Caco-2 (cell line): ENCODE measurements around the gene KRT78. TPM values are rescaled to one million over a fixed set of nuclear protein-coding genes. Genes with fewer than 3 reads are reported as not detected.

Source experiments
- BruUV-seq: library from RNA; stranded (reverse); fragments of 400-500 nt; replicated peaks from 2 replicates; lab custom pipeline; 2021; lab: Mats Ljungman, UMichigan
- CTCF ChIA-PET: fragments of 300-600 bp; sonication (Branson Sonifier 250); formaldehyde crosslinking; loops from one replicate; lab custom pipeline; 2022; ENCODE audit warnings: antibody characterized with exemption; lab: Charles Lee
- POLR2A ChIA-PET: fragments of 300-600 bp; sonication (Branson Sonifier 250); formaldehyde crosslinking; loops from one replicate; lab custom pipeline; 2022; ENCODE audit warnings: antibody characterized with exemption; lab: Charles Lee
- DNase-seq, 2 experiments: peaks; one replicate each; pipeline versions ENCODE4 v3.0.0 to v3.0.0-alpha.2; 2020 to 2022
- H3K27me3 ChIP-seq: replicated peaks from 2 replicates; pipeline ENCODE4 v1.6.0; 2011; ENCODE audit warnings: low read length; ENCODE audit not compliant: control insufficient read depth, insufficient read depth
- H3K36me3 ChIP-seq: 2 replicates; pipeline ENCODE4 v1.5.1; 2011; ENCODE audit warnings: low read length; ENCODE audit not compliant: control insufficient read depth, insufficient read depth
- H3K4me1 ChIP-seq: fragments of 250-450 bp; sonication (Bioruptor Pico); 2 replicates; pipeline ENCODE4 v1.5.1; 2020; ENCODE audit warnings: mild to moderate bottlenecking
- H3K4me3 ChIP-seq: 2 replicates; pipeline ENCODE4 v1.5.1; 2011; ENCODE audit warnings: low read depth, mild to moderate bottlenecking, control low read depth, low read length
- H3K9me3 ChIP-seq: fragments of 250-450 bp; sonication (Bioruptor Pico); 2 replicates; pipeline ENCODE4 v1.5.1; 2020; ENCODE audit warnings: mild to moderate bottlenecking, moderate library complexity
- H3K27ac Mint-ChIP-seq: one replicate; pipeline ENCODE4 v1.8.0; 2022; ENCODE audit warnings: mixed read lengths; ENCODE audit not compliant: unreplicated experiment
- H3K27me3 Mint-ChIP-seq: one replicate; pipeline ENCODE4 v1.8.0; 2022; ENCODE audit warnings: mixed read lengths; ENCODE audit not compliant: insufficient read depth, unreplicated experiment
- H3K36me3 Mint-ChIP-seq: one replicate; pipeline ENCODE4 v1.8.0; 2022; ENCODE audit warnings: mild to moderate bottlenecking, mixed read lengths; ENCODE audit not compliant: insufficient read depth, unreplicated experiment
- H3K4me1 Mint-ChIP-seq: one replicate; pipeline ENCODE4 v1.8.0; 2022; ENCODE audit warnings: low read depth, mixed read lengths; ENCODE audit not compliant: unreplicated experiment
- H3K4me3 Mint-ChIP-seq: one replicate; pipeline ENCODE4 v1.8.0; 2022; ENCODE audit warnings: mild to moderate bottlenecking, moderate library complexity, mixed read lengths; ENCODE audit not compliant: unreplicated experiment
- H3K9me3 Mint-ChIP-seq: one replicate; pipeline ENCODE4 v1.8.0; 2022; ENCODE audit warnings: mixed read lengths; ENCODE audit not compliant: unreplicated experiment
- intact Hi-C: fragments of 100-400 bp; cut with micrococcal nuclease; formaldehyde crosslinking; loops from one replicate; pipeline ENCODE4 v1.10.0; 2022; ENCODE audit not compliant: unreplicated experiment
- total RNA-seq: library from RNA; stranded (reverse); gene quantifications from 2 replicates; pipeline ENCODE4 v1.2.3, GENCODE V29; 2022
- TF ChIP-seq, protein P1 (sequence below), 2 experiments: fragments of 200-600 bp in 1 of 2; IDR thresholded peaks; 1 replicate in 1 of 2; 2 replicates in 1 of 2; pipeline versions ENCODE4 v1.5.1 to v1.8.0; 2011 to 2022; ENCODE audit warnings: antibody characterized with exemption in 1 of 2, control low read depth in 1 of 2, inconsistent platforms in 1 of 2, low read depth in 1 of 2, low read length in 1 of 2, mild to moderate bottlenecking in 1 of 2, moderate library complexity in 1 of 2; ENCODE audit not compliant: insufficient read depth in 1 of 2, severe bottlenecking in 1 of 2, unreplicated experiment in 1 of 2

The KRT78 gene
- total RNA-seq, 1 experiment from 2014 or later, result not detected

DNA sequence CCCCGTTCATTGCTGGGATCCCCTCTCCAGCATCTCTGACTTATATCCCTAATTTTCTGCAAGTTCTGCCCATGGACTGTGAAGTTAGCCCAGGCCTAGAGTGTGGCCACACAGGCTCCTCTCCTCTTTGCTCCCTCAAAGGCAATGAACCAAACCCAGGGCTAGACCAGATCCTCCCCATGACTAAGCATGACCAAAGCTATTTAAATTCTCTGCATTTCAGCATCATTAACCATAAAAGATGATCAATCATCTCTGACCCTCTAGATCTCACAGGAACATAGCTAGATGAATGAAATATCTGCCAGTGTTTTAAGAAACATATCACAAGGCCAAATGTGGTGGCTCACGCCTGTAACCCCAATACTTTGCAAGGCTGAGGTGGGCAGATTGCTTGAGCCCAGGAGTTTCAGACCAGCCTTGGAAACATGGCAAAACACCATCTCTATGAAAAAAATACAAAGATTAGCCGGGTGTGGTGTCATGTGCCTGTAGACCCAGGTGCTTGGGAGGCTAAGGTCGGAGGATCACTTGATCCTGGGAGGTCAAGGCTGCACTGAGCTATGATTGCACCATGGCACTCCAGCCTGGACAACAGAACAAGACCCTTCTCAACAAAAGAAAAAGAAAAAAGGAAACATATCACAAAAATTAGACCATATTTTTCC lies 50.7 kb downstream of the KRT78 start:
- TF ChIP-seq, protein P1, sequence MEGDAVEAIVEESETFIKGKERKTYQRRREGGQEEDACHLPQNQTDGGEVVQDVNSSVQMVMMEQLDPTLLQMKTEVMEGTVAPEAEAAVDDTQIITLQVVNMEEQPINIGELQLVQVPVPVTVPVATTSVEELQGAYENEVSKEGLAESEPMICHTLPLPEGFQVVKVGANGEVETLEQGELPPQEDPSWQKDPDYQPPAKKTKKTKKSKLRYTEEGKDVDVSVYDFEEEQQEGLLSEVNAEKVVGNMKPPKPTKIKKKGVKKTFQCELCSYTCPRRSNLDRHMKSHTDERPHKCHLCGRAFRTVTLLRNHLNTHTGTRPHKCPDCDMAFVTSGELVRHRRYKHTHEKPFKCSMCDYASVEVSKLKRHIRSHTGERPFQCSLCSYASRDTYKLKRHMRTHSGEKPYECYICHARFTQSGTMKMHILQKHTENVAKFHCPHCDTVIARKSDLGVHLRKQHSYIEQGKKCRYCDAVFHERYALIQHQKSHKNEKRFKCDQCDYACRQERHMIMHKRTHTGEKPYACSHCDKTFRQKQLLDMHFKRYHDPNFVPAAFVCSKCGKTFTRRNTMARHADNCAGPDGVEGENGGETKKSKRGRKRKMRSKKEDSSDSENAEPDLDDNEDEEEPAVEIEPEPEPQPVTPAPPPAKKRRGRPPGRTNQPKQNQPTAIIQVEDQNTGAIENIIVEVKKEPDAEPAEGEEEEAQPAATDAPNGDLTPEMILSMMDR (IDR thresholded peaks at IDR 0.05; ENCODE audit: insufficient read depth in 1 of 2, low read depth in 1 of 2, low read length in 1 of 2, severe bottlenecking in 1 of 2, unreplicated experiment in 1 of 2), result no peak
- H3K27me3 ChIP-seq, result no peaks in the 10 kb centered on the region
- CTCF ChIA-PET, result no interaction called here
- no peaks in the 10 kb centered on the region for H3K36me3 ChIP-seq
- Mint-ChIP-seq H3K27ac (no peak overlapping the region), H3K4me3 (no peak overlapping the region), H3K36me3 (no peaks in the 10 kb centered on the region), H3K4me1 (peaks cover 28% of the 10 kb centered on the region), H3K9me3 (peaks cover 5% of the 10 kb centered on the region), H3K27me3 (no peaks in the 10 kb centered on the region)
- DNase-seq, result no peak
- H3K4me1 ChIP-seq, result peaks cover 21% of the 10 kb centered on the region
- no peaks in the 10 kb centered on the region for H3K9me3 ChIP-seq
- H3K4me3 ChIP-seq, result no peak overlapping the region
- BruUV-seq, result no TSS peak
- POLR2A ChIA-PET, result no interaction called here
- intact Hi-C loops, result loop anchor here (2.0 kb wide), 1 partner anchor 67 kb away; no protein-coding TSS in a partner anchor

DNA sequence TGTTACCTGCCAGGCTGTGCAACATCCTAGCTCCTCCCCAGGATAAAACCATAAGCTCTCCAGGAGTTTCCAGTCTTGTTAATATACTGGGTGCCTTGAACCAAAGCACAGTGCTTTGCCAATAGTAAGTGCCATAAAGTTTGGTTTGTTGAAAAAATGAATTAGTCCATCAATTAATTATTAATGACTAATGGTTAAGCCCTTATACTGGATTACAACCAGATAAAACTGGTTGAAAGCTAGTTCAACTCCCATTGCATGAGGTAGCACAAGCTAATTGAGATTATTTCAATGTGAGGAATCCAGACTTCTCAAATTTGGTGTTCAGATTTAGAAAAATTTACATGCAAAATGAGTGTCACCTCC lies 51.3 kb downstream of the KRT78 start:
- ChIA-PET CTCF (no interaction called here), POLR2A (no interaction called here)
- Mint-ChIP-seq H3K36me3 (no peaks in the 10 kb centered on the region), H3K27me3 (no peaks in the 10 kb centered on the region), H3K27ac (no peak overlapping the region), H3K9me3 (no peaks in the 10 kb centered on the region), H3K4me1 (peaks cover 28% of the 10 kb centered on the region), H3K4me3 (no peak overlapping the region)
- peaks cover 21% of the 10 kb centered on the region for H3K4me1 ChIP-seq
- H3K4me3 ChIP-seq, result no peak overlapping the region
- H3K9me3 ChIP-seq, result no peaks in the 10 kb centered on the region
- BruUV-seq, result no TSS peak
- H3K36me3 ChIP-seq, result no peaks in the 10 kb centered on the region
- TF ChIP-seq, protein P1 (IDR thresholded peaks at IDR 0.05; ENCODE audit: insufficient read depth in 1 of 2, low read depth in 1 of 2, low read length in 1 of 2, severe bottlenecking in 1 of 2, unreplicated experiment in 1 of 2), result no peak
- intact Hi-C loops, result no loop called here
- H3K27me3 ChIP-seq, result no peaks in the 10 kb centered on the region
- no peak for DNase-seq

- POLR2A ChIA-PET, result no interaction called here
- CTCF ChIA-PET, result no interaction called here
- Histone ChIP-seq H3K4me1 (peaks cover 21% of the 10 kb centered on the region), H3K36me3 (no peaks in the 10 kb centered on the region), H3K27me3 (no peaks in the 10 kb centered on the region), H3K9me3 (no peaks in the 10 kb centered on the region), H3K4me3 (no peak overlapping the region)
- no peaks in the 10 kb centered on the region for H3K36me3 Mint-ChIP-seq
- DNase-seq, result no peak
- no peaks in the 10 kb centered on the region for H3K27me3 Mint-ChIP-seq
- peaks cover 28% of the 10 kb centered on the region for H3K4me1 Mint-ChIP-seq
- H3K9me3 Mint-ChIP-seq, result no peaks in the 10 kb centered on the region
- no peak overlapping the region for H3K27ac Mint-ChIP-seq
- intact Hi-C loops, result no loop called here
- TF ChIP-seq, protein P1 (IDR thresholded peaks at IDR 0.05; ENCODE audit: insufficient read depth in 1 of 2, low read depth in 1 of 2, low read length in 1 of 2, severe bottlenecking in 1 of 2, unreplicated experiment in 1 of 2), result no peak
- BruUV-seq, result no TSS peak
- H3K4me3 Mint-ChIP-seq, result no peak overlapping the region
Observed at GRCh38 chr12:52796839-52797528, 51.8 kb downstream of the KRT78 start.
